HCT116 (cell line): Measurements from ENCODE around the gene SUV39H1. TPM values are rescaled to one million over a fixed set of nuclear protein-coding genes. Genes with fewer than 3 reads are reported as not detected.
A peak's percentile ranks its signal among the peaks of the same experiment; 100 is the strongest.

Experiments used
- ATAC-seq: fragments of 200-7000 bp; cut with Tn5 transposase; 2 replicates; pipeline ENCODE4 v1.9.1; 2020; ENCODE audit warnings: mild to moderate bottlenecking, moderate library complexity
- BruUV-seq: library from RNA; stranded (reverse); fragments of 400-500 nt; replicated peaks from 2 replicates; lab custom pipeline; 2021; lab: Mats Ljungman, UMichigan
- CTCF ChIA-PET: fragments of 300-600 bp; sonication (Branson Sonifier 250); formaldehyde crosslinking; loops from one replicate; lab custom pipeline; 2021; ENCODE audit warnings: antibody characterized with exemption; lab: Charles Lee
- POLR2A ChIA-PET: fragments of 300-600, 350-600 bp; sonication (Branson Sonifier 250); formaldehyde crosslinking; loops from one replicate; lab custom pipeline; 2021; ENCODE audit warnings: antibody characterized with exemption; lab: Charles Lee
- RAD21 ChIA-PET, 2 experiments: fragments of 300-600 bp; sonication (Branson Sonifier 250); formaldehyde crosslinking; loops; one replicate each; lab custom pipeline; 2023; ENCODE audit warnings: low total read pairs in 2 of 2; ENCODE audit not compliant: uncharacterized antibody in 2 of 2, unreplicated experiment in 2 of 2, low non-redundant PET in 1 of 2; lab: Charles Lee
- DNase-seq: peaks from one replicate; pipeline ENCODE4 v3.0.0-alpha.2; 2010; ENCODE audit warnings: low read depth, low spot score
- H2AFZ ChIP-seq: fragments of 200-600 bp; shearing (Covaris generic), sonication (generic); 2 replicates; pipeline ENCODE4 v1.6.1; 2017; ENCODE audit warnings: low read depth, mixed run types, mixed read lengths, antibody characterized with exemption, low read length; ENCODE audit not compliant: poor library complexity, severe bottlenecking
- H3K27ac ChIP-seq: 2 replicates; pipeline ENCODE4 v1.5.1; 2012; ENCODE audit warnings: low read depth, low read length
- H3K27me3 ChIP-seq: fragments of 200-600 bp; sonication (generic); 2 replicates; pipeline ENCODE4 v1.6.1; 2016; ENCODE audit warnings: mixed run types, low read length, mixed read lengths; ENCODE audit not compliant: insufficient read depth
- H3K36me3 ChIP-seq, 2 experiments: fragments of 200-500 bp in 1 of 2; fragments of 200-600 bp in 1 of 2; sonication (Bioruptor generic) in 1 of 2; sonication (generic) in 1 of 2; 2 replicates each; pipeline versions ENCODE4 v1.5.1 to v1.6.1; 2014 to 2016; ENCODE audit warnings: low read length in 2 of 2, inconsistent platforms in 1 of 2, mixed read lengths in 1 of 2, mixed run types in 1 of 2; ENCODE audit not compliant: insufficient read depth in 2 of 2, control insufficient read depth in 1 of 2
- H3K4me1 ChIP-seq, 2 experiments: fragments of 200-600 bp in 1 of 2; sonication (generic) in 1 of 2; 2 replicates each; pipeline versions ENCODE4 v1.5.1 to v1.6.1; 2012 to 2017; ENCODE audit warnings: low read length in 2 of 2, inconsistent platforms in 1 of 2, mild to moderate bottlenecking in 1 of 2, mixed read lengths in 1 of 2, mixed run types in 1 of 2, moderate library complexity in 1 of 2; ENCODE audit not compliant: insufficient read depth in 2 of 2, control insufficient read depth in 1 of 2
- H3K4me2 ChIP-seq: fragments of 200-600 bp; sonication (generic); 2 replicates; pipeline ENCODE4 v1.6.1; 2017; ENCODE audit warnings: mixed run types, low read length, mixed read lengths
- H3K4me3 ChIP-seq, 2 experiments: fragments of 200-600 bp in 1 of 2; sonication (generic) in 1 of 2; replicated peaks in 1 of 2; 2 replicates each; pipeline ENCODE4 v1.5.1; 2011 to 2016; ENCODE audit warnings: low read length in 2 of 2, control low read depth in 1 of 2, low read depth in 1 of 2, mild to moderate bottlenecking in 1 of 2, mixed read lengths in 1 of 2, mixed run types in 1 of 2
- H3K79me2 ChIP-seq: fragments of 200-600 bp; sonication (generic); 2 replicates; pipeline ENCODE4 v1.6.1; 2017; ENCODE audit warnings: mild to moderate bottlenecking, mixed run types, low read length, moderate library complexity, mixed read lengths; ENCODE audit not compliant: insufficient read depth
- H3K9ac ChIP-seq: fragments of 200-600 bp; sonication (generic); 2 replicates; pipeline ENCODE4 v1.6.1; 2016; ENCODE audit warnings: low read length, mixed read lengths
- H3K9me2 ChIP-seq: fragments of 200-600 bp; sonication (generic), shearing (Covaris generic); 2 replicates; pipeline ENCODE4 v1.6.1; 2017; ENCODE audit warnings: mixed run types, mild to moderate bottlenecking, moderate library complexity; ENCODE audit not compliant: insufficient read depth
- H3K9me3 ChIP-seq, 2 experiments: fragments of 200-500 bp in 1 of 2; fragments of 200-600 bp in 1 of 2; sonication (Bioruptor generic) in 1 of 2; sonication (generic) in 1 of 2; 2 replicates each; pipeline ENCODE4 v1.6.1; 2014 to 2017; ENCODE audit warnings: low read length in 2 of 2, mixed read lengths in 2 of 2, inconsistent platforms in 1 of 2, low read depth in 1 of 2, mild to moderate bottlenecking in 1 of 2, mixed run types in 1 of 2, moderate library complexity in 1 of 2; ENCODE audit not compliant: control insufficient read depth in 1 of 2, insufficient read depth in 1 of 2
- H4K20me1 ChIP-seq: fragments of 200-600 bp; sonication (generic), shearing (Covaris generic); 2 replicates; pipeline ENCODE4 v1.6.1; 2017; ENCODE audit warnings: mixed run types, mild to moderate bottlenecking, moderate library complexity; ENCODE audit not compliant: insufficient read depth
- CBX3 ChIP-seq: IDR thresholded peaks from 2 replicates; pipeline ENCODE4 v1.6.1; 2012; ENCODE audit warnings: low read depth
- CEBPB ChIP-seq: IDR thresholded peaks from 2 replicates; pipeline ENCODE4 v1.6.1; 2012; ENCODE audit warnings: low read depth
- CTCF ChIP-seq, 3 experiments: fragments of 200-600 bp in 1 of 3; sonication (generic) in 1 of 3; IDR thresholded peaks in 2 of 3; conservative IDR thresholded peaks in 1 of 3; 2 replicates each; pipeline ENCODE4 v1.5.1; 2012 to 2017; ENCODE audit warnings: low read depth in 2 of 3, low read length in 2 of 3, antibody characterized with exemption in 1 of 3, borderline replicate concordance in 1 of 3, control low read depth in 1 of 3, mild to moderate bottlenecking in 1 of 3, mixed read lengths in 1 of 3, mixed run types in 1 of 3, moderate library complexity in 1 of 3; ENCODE audit not compliant: insufficient read depth in 1 of 3
- ELF1 ChIP-seq: IDR thresholded peaks from 2 replicates; pipeline ENCODE4 v1.6.1; 2012; ENCODE audit warnings: low read depth, borderline replicate concordance
- JUND ChIP-seq: IDR thresholded peaks from 2 replicates; pipeline ENCODE4 v1.6.1; 2012
- MAX ChIP-seq: IDR thresholded peaks from 2 replicates; pipeline ENCODE4 v1.6.1; 2012
- REST ChIP-seq: IDR thresholded peaks from 2 replicates; pipeline ENCODE4 v1.6.1; 2012; ENCODE audit warnings: low read depth
- TCF7L2 ChIP-seq: IDR thresholded peaks from 2 replicates; pipeline ENCODE4 v1.7.0; 2011; ENCODE audit warnings: borderline replicate concordance, inconsistent platforms; ENCODE audit not compliant: insufficient read depth, insufficient read length; ENCODE audit errors: extremely low read depth
- YY1 ChIP-seq: IDR thresholded peaks from 2 replicates; pipeline ENCODE4 v1.6.1; 2011; ENCODE audit warnings: low read length, low read depth, moderate library complexity, mild to moderate bottlenecking; ENCODE audit not compliant: insufficient replicate concordance; ENCODE audit errors: extremely low read depth
- ZBTB33 ChIP-seq: IDR thresholded peaks from 2 replicates; pipeline ENCODE4 v1.6.1; 2011; ENCODE audit warnings: mild to moderate bottlenecking, low read length, moderate library complexity; ENCODE audit not compliant: insufficient replicate concordance; ENCODE audit errors: extremely low read depth
- ZNF274 ChIP-seq: fragments of 200-500 bp; sonication (Bioruptor generic); IDR thresholded peaks from 2 replicates; pipeline ENCODE4 v1.6.1; 2014; ENCODE audit warnings: mild to moderate bottlenecking, low read depth, low read length, inconsistent platforms
- intact Hi-C: fragments of 100-400 bp; cut with micrococcal nuclease; formaldehyde crosslinking; loops from 2 replicates; pipeline ENCODE4 v1.10.0; 2022
- total RNA-seq: library from RNA; stranded (reverse); gene quantifications from one replicate; pipeline ENCODE4 v1.2.1, GENCODE V29; 2021; ENCODE audit not compliant: unreplicated experiment

SUV39H1 gene
- total RNA-seq, 1 experiment from 2014 or later: 16.3 TPM

GRCh38 chrX:48698306-48698705, 1.8 kb downstream of the SUV39H1 start:
- ChIA-PET CTCF (no interaction called here), POLR2A (no interaction called here), RAD21 (no interaction called here)
- no peak overlapping the region for H3K4me3 ChIP-seq
- H3K4me1 ChIP-seq: peaks cover 4 to 16% of the 10 kb centered on the region in 2 experiments
- ATAC-seq (no peak), DNase-seq (no peak)
- H3K27me3 ChIP-seq: no peaks in the 10 kb centered on the region
- H3K9ac ChIP-seq: no peak overlapping the region
- H3K27ac ChIP-seq: no peak overlapping the region
- intact Hi-C loops: no loop called here
- H3K4me2 ChIP-seq: peak overlapping the region; percentile 91; the same call in 1 of the 2 replicates
- peaks cover 42% of the 10 kb centered on the region for H3K79me2 ChIP-seq
- no peaks in the 10 kb centered on the region for H4K20me1 ChIP-seq
- BruUV-seq: no TSS peak
- no peaks in the 10 kb centered on the region for H3K9me3 ChIP-seq
- TF ChIP-seq ELF1 (no peak), ZNF274 (no peak)
- peaks cover 5 to 9% of the 10 kb centered on the region in 2 experiments; a peak in 3 of 4 replicates for H3K36me3 ChIP-seq
- no peak overlapping the region for H2AFZ ChIP-seq
- no peaks in the 10 kb centered on the region for H3K9me2 ChIP-seq

GRCh38 chrX:48700246-48700645, 3.7 kb downstream of the SUV39H1 start:
- no TSS peak for BruUV-seq
- H3K79me2 ChIP-seq: peaks cover 56% of the 10 kb centered on the region
- RAD21 ChIA-PET: no interaction called here
- TF ChIP-seq REST (no peak), JUND (no peak), ZNF274 (no peak), ELF1 (no peak), CTCF (IDR thresholded peaks at IDR 0.05 in 2 of 3, conservative IDR thresholded peaks at IDR 0.05 in 1 of 3; ENCODE audit: borderline replicate concordance in 1 of 3, insufficient read depth in 1 of 3, low read depth in 2 of 3, low read length in 2 of 3) (no peak), TCF7L2 (no peak), ZBTB33 (no peak), MAX (no peak), YY1 (no peak), CEBPB (no peak), CBX3 (no peak)

More at GRCh38 chrX:48700246-48700645, 3.7 kb downstream of the SUV39H1 start:
- intact Hi-C loops: no loop called here
- H2AFZ ChIP-seq: no peak overlapping the region
- H3K4me2 ChIP-seq: no peak overlapping the region
- H3K36me3 ChIP-seq: peaks cover 5 to 9% of the 10 kb centered on the region in 2 experiments; a peak in 3 of 4 replicates
- H3K9ac ChIP-seq: no peak overlapping the region
- H4K20me1 ChIP-seq: 0 out of 2 replicates have a peak, but pooled peaks cover 4% of the 10 kb centered on the region
- H3K4me1 ChIP-seq: peaks cover 4 to 28% of the 10 kb centered on the region in 2 experiments
- no peak overlapping the region for H3K27ac ChIP-seq
- DNase-seq (no peak), ATAC-seq (no peak)
- H3K9me2 ChIP-seq: no peaks in the 10 kb centered on the region
- CTCF ChIA-PET: no interaction called here
- no peaks in the 10 kb centered on the region for H3K9me3 ChIP-seq
- no peak overlapping the region for H3K4me3 ChIP-seq
- H3K27me3 ChIP-seq: no peaks in the 10 kb centered on the region
- POLR2A ChIA-PET: no interaction called here
